Erythroblast (primary cell): ENCODE data around the gene ANKRD33B.

Experiments used
- GATA1 ChIP-seq: IDR thresholded peaks from 2 replicates; pipeline ENCODE4 v1.6.1; 2011; ENCODE audit warnings: low read depth, mild to moderate bottlenecking, control low read depth, low read length, moderate library complexity
- POLR2A ChIP-seq: IDR thresholded peaks from 2 replicates; pipeline ENCODE4 v1.6.1; 2011; ENCODE audit warnings: mild to moderate bottlenecking, low read length

DNA sequence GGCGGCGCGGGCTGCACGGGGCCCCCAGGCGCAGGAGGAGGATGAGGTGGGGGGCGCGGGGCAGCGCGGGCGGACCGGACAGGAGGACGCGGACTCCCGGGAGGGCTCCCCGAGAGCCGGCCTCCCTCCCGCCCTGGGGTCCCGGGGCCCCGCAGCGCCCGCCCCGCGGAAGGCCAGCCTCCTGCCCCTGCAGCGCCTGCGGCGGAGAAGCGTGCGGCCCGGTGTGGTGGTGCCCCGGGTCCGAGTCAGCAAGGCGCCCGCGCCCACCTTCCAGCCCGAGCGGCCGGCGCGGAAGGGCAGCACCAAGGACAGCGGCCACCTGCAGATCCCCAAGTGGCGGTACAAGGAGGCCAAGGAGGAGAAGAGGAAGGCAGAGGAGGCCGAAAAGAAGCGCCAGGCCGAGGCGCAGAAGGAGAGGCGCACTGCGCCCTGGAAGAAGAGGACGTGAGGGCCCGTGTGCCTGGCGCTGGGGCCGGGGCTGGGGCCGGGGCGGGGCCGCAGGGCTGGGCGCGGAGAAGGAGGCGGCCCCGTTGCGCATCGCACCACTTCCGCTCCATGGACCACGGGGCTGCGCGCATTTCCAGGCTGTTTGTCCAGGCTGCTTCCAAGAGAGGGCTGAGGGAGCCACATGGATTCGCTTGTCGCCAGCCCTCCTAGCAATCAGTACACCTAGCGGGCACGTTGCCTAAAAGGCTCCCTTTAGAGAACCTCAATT is 86.0 kb downstream of the ANKRD33B start:
- TF ChIP-seq POLR2A (no peak), GATA1 (no peak)
